Kidney glomerular epithelial cell (primary cell): ENCODE results near the gene COL19A1.
"Not testable (repeated sequence)": the region's sequence is repeated elsewhere in the genome, so short reads cannot be mapped to it uniquely, and the experiment has no call there.

Experiments
- DNase-seq: peaks from one replicate; lab custom pipeline; 2025; lab: John Stamatoyannopoulos, UW

COL19A1 gene

DNA sequence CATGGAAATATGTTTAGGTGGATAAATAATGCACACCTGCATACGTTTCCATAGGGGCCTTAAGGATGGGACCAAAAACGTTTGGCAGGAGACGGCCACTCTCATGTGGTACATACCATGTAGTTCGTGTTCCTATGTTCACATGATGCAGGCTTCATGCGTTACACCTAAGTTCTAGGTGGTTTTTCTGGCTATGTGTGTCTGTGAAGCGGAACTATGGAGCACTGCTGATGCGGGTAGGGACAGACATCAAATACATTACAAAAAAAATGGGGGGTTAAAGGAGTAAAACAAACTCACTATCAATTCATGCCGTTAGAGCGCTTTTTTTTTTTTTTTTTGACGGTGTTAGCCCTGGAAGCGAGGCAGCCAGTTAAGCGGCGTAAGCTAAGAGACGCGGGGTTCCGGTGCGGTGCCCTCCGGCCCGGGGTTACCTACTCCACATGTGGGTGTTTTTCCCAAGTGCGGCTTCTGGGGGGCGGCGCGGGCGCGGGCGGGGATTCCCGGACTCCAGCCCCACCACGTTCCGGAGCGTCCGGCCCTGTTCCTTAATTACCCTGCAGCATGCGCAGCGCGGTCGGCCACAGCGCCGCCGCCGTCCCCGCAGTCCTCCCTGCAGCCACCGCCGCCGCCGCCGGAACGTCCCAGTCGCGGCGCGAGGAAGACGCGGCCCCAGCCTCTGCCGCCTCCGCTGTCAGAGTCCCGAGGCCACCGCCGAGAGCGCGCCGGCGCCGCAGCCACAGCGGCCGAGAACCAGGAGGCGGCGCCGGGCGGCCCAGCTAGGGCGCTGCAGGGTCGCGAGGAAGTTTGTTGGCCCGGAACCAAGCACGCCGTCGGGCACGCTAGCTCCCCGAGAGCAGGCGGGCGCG is 648 bp downstream of the COL19A1 start:
- peak; percentile 11 for DNase-seq

DNA sequence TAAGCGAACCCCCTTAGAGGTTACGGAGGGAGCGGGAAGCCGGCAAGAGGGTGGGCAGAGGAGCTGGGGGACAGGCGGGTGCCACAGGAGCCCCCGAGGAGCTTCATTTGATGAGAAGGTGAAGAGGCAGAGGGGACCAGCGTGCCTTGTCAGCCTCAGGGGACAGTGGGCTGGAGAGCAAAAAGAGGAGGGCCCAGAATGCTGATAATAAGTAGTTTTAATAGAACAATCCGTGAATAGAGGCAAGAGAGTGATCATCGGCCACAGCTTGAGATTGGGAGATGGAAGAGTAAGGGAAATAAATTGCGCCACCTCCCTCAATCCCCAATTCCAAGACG is 1.3 kb downstream of the COL19A1 start:
- DNase-seq, result peak; percentile 8

DNA sequence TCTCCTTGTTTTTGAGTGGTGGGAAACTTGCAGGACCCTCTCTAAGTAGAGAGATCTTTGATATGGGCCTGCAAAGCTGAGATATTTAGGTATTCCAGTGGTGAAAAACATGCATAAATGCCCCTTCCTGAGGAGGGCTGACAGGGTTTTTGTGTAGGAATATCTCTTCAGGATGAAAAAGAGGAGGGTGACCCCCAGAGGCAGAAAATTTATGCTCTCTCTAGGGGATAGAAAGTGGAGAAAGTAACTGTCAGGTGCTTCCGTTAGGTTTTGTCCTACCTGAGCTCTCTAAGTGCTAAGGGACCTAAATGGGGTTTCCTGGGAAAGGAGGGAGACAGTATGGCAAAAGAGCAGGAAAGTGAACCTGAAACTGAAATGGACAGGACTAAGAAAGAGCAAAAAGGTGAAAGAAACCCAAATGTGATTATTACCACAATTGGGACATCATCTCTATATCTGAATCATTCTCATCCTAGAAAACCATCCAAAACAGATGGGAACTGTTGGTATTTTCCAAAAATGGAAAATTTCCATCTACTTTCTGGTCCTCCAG is 2.0 kb downstream of the COL19A1 start:
- no peak for DNase-seq

DNA sequence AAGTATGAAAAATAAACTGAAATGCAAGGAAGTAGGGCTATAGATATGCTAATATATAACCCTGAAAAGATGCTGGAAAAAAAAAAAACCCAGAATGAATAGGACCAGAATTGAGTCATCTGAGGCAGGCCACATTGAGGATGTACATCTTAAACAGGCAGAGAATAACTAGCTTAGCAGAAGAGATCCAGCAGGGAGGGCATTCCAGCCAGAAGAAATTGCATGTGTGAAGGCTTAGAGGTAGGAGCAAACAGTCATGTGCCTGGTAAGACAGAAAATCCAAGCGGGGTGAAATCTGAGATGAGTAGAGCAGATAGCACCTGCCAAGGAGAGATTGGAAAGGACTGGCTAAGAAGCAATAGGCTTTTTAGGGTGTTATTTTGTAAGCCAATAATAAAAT is 2.6 kb downstream of the COL19A1 start:
- DNase-seq, result no peak

DNA sequence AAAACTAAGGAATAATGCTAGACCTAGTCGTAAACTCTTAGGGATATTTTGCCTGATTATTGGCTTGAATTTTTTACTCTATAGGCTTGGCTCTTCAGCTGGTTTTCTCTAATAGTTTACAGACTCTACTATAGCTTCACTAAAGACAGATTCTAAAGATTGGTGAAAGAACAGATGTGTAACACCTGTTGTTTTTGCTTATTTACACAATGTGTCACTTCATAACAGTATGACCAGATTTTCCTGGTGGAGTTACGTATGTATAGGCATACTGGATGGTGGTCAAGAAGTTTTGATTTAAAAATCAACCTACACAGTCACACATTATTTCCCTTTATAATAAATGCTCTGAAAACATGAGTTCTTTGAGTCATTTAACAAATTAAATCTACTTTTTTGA is 4.8 kb downstream of the COL19A1 start:
- DNase-seq, result no peak

DNA sequence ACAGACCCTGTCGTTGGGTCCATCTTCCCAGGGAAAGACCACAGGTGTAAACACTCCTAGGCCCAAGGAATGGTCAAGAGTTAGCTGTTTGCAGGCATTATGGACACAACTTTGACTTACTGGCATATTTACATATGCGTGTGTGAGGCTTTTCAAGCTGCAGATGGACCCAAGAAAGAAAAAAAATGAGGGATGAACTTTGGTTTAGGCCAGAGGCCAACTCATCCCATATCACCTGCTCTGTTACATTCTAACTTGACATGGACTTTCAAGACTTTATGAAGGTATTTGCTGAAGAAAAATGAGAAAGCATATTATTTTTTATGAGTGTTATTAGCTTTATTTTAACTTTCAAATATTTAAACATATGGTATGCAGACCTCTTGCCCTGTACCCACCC is 6.9 kb downstream of the COL19A1 start:
- DNase-seq, result no peak

GRCh38 chr6:69875715-69876114 is 9.4 kb downstream of the COL19A1 start:
- no peak for DNase-seq

DNA sequence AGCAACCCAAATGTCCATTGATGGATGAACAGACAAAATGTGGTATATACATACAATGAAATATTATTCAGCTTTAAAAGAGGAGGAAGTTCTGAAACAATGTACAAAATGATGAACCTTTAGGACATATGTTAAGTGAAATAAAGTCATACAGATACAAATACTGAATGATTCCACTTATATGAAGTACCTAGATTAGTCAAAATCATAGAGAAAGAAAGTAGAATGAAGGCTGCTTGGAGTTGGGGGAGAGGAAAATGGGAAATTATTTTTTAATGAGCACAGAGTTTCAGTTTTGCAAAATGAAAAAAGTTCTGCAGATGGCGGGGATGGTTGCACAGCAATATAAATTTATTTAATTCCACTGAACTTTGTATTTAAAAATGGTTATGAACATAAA is 12.4 kb downstream of the COL19A1 start:
- DNase-seq, result no peak

- no peak for DNase-seq
Observed at GRCh38 chr6:69880601-69881000, 14.2 kb downstream of the COL19A1 start.

GRCh38 chr6:69881322-69882151 is 15.2 kb downstream of the COL19A1 start:
- DNase-seq, result no peak

- DNase-seq, result no peak
Observed at GRCh38 chr6:69883551-69883950, 17.2 kb downstream of the COL19A1 start.

DNA sequence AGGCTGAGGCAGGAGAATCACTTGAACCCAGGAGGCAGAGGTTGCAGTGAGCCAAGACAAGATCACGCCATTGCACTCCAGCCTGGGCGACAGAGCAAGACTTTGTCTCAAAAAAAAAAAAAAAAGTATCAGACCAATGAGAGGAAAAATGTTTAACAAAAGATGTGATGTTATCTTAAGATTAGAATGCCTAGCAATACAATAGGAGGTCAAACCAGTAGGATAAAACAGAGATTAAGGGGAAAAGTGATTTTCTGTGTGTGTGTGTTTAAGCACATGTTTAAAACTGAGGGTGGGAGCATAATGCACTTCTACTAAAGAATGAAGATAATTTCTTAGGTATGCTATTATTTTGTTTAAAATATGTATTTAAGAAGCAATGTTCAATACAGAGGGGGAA is 17.9 kb downstream of the COL19A1 start:
- DNase-seq, result no peak

DNA sequence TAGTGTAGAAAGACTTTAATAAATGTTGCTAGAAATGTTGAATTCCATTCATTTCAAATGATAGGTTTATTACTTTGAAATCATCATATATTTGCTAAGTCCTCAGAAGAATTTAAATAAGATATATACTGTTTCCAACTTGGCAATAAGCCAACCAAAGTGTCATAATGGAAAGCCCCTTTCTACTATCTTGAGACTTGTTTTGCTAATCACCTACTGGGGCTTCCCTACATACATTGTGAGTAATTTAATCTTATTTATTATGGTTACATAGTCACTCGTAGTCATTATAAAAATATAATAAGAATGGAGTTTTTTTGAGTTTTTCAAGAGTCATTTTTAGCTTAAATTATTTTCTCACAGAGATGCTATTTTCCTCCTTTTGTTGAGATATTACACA is 20.7 kb downstream of the COL19A1 start:
- no peak for DNase-seq

DNA sequence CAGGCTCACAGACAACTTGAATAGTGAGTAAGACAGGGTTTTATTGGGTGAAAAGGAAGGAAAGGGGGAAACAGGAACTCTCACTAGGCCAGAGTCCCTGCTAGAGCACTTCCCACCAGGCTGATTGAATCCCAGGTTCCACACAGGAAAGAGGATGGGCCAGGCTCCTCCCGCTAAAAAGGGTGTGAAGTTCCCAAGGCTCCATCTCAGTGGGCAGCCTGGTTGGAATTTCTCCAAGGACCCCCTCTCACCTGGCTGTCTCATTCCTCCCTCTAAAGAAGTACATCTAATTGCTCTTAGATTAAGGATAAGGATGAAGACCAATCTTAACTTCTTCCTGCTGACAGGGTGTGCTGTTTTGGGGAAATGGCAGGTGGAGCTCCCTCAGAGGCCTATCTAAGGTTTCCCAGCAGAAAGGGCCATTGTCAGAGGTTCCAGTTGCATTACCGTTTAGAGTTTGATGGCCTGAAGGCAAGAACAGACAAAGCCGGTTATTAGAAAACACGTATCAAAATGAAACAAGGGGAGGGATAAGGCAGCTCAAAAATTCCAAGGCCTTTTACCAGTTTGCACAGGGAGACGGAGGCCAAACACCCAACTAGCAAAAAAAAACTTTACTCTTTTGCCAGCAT is 21.5 kb downstream of the COL19A1 start:
- DNase-seq, result no peak

DNA sequence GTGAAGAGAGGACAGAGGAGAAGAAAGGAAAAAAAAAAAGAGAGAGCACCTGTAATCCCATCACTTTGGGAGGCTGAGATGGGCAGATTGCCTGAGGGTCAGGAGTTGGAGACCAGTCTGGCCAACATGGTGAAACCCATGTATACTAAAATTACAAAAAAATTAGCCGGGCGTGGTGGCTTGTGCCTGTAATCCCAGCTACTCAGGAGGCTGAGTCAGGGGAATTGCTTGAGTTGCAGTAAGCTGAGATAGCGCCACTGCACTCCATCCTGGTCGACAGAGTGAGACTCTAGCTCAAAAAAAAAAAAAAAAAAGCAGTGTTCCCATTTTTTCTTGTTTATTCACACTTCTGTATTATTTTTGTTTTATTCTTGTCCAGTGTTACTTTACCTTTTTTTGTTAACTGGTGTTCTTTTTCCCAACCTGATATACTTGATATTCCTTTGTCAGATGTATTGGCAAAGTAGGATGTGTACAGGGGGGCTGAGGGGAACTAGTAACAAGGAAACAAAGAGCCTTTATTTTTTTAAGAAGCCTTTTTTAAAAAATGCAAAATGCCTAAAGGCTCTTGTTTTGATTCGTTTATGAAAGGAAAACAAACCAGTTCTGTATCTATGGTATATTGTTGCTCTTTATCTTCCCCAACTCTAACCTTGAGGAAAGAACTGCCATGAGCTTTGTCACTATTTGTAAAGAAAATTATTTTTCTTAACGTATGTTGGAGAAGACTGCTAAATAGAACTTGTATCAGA is 22.3 kb downstream of the COL19A1 start:
- DNase-seq, result no peak

DNA sequence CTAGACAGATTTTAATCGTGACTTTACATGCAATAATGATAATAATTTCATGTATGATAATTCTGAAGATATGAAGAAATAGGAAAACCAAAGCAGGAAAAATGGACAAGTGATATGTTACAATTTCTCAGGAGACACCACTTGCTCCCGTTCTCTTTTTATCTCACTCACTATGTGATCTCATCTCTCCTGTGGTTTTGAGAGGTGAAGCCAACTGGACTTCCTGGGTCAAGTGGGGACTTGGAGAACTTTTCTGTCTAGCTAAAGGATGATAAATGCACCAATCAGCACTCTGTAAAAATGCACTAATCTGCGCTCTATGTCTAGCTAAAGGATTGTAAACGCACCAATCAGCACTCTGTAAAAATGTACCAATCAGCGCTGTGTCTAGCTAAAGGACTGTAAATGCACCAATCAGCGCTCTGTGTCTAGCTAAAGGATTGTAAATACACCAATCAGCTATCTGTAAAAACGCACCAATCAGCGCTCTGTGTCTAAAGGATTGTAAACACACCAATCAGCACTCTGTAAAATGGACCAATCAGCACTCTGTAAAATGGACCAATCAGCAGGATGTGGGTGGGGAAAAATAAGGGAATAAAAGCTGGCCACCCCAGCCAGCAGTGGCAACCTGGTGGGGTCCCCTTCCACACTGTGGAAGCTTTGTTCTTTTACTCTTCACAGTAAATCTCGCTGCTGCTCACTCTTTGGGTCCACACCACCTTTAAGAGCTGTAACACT is 23.0 kb downstream of the COL19A1 start:
- DNase-seq, result not testable (repeated sequence)

- DNase-seq, result not testable (repeated sequence)
Observed at GRCh38 chr6:69892561-69892960, 26.2 kb downstream of the COL19A1 start.

- not testable (repeated sequence) for DNase-seq
Observed at GRCh38 chr6:69893266-69893665, 26.9 kb downstream of the COL19A1 start.

DNA sequence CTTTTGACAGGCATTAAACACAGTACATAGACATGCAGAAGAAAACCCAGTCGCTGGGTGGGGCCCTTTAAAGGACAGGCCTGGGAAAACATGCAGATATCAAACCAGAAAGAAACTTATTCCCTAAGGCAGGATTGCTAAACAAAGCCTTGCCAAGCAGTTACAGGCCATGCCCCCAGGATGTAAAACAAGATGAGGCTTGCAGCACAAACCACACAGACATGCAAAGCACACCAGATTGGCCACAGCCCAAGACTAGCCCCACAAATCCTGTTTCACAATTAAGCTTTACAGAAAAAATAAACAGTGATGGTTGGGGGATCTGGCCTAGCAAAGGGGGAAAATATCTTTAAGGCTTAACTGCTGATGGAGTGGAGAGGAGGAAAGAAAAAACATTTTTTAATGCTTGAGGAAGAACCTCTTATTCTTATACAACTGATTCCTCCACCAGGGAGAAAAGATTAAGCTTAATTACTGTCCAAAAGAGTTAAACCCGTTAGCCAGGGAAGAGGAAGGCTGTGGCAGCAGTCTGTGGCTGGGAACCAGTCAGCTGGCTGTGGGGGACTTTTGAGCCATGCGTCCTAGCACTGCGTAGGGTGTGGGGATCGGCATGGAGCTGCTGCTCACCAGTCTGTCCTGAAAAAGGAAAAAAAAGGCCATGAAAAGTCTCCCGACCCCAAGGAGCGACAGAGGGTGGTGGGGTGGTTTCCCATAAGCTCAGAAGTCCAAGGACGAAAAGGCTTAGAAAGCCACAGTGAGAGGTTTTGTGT is 28.4 kb downstream of the COL19A1 start:
- DNase-seq, result no peak

DNA sequence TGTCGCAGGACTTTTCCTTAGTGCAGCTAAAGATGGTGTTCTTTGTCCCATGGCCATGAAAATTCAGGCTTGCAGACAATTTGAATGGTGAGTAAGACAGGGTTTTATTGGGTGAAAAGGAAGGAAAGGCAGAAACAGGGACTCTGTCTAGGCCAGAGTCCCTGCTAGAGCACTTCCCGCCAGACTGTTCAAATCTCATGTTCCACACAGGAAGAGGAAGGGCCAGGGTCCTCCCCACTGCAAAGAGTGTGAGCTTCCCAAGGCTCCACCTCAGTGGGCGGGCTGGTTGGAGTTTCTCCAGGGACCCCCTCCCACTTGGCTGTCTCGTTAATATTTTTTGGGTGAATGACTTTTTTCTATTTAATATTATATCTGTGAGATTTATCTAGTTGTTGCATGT is 29.0 kb downstream of the COL19A1 start:
- DNase-seq, result no peak
